GM19351 (cell line): ENCODE results near the gene SAMD15.
A peak's percentile ranks its signal among the peaks of the same experiment; 100 is the strongest.
"Not testable (repeated sequence)": the region's sequence is repeated elsewhere in the genome, so short reads cannot be mapped to it uniquely, and the experiment has no call there.

ENCODE experiments used
- ATAC-seq: cut with Tn5 transposase; IDR thresholded peaks from one replicate; pipeline ENCODE4 v1.9.1; 2021; ENCODE audit warnings: mild to moderate bottlenecking, moderate library complexity; ENCODE audit not compliant: unreplicated experiment

The SAMD15 gene

DNA sequence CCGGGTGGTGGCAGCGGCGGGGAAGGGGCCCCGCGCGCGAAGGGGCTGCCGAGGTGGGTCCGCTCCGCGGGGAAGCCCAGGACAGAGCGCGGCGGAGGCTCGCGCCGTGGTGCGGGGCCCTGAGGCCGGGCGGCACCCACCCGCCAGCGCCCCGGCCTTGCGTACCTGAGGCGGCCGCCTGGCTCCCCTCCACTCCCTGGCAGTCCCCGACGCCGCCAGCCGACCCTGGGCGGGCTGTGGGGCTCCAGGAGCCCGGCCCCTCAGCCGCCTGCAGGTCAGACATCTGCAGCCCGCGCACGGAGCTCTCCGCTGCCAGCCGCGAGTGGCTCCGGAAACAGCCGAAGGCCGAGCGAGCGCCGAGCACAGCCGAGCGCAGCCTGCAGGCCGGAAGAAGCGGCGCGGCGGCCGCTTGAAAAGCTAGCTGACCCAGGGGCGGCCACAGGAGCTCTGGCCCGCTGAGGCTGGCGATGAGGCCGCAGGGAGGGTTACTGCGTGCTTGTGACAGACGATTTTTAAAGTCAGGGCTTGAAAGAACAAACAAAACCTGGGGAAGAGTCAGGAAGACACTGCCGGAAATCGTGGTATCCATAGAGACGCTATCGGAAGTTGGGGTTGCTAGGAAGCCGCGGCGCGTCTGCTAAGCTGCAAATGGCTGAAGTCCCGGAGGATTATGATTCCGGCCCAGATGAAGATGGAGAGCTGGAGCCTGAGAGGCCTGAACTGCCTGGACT, at the start of gene SAMD15, which contains the start of gene TMED8:
SAMD15 (plus strand) TSS at position 609 of the 731 bp plus-strand sequence; CDS start at position 649, 40 bp downstream.
TMED8 (minus strand) TSS at position 324 of the 731 bp plus-strand sequence; CDS start at position 283, 41 bp downstream.
- ATAC-seq = peak; percentile 84

DNA sequence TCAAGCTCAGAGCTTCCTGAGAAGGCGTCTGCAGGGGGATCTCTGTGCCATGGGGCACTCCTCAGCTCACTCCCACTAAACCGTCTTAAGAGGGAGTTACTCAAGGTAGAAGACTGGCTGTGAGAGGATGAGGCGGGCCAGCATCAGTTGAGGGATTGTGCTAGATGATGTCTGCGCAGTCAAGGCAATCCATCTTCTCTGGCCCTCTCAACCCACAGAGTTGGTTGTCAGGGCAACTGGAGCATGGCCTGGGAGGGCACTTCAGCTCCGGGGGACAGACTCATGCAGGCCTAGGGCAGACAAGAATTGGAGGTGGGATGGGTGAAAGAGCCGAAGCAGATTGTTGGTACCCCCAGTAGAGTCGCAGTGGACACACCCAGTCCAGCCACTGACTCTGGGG, 47.3 kb upstream of the SAMD15 start:
- no peak for ATAC-seq

DNA sequence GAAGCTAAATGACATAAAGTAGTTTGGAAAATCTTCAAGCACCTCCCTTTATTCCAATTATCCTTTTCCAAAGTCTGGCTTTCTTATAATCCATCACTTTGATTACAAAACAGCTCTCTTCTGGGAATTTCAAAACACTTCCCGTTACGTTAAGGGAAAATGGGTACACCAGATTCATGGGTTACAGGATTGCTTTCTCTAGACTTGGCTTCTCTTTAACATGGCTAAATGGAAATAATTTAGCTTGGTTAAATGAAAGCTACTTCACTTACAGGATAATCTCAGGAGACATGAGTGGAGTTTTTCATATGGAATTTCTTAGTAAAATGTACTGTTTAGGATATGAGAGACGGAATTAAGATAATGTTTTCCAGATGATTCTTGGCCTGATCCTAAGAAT, 41.6 kb upstream of the SAMD15 start:
- ATAC-seq = no peak

- not testable (repeated sequence) for ATAC-seq
These were observed 39.9 kb upstream of the SAMD15 start for GRCh38 chr14:77337255-77337654.

GRCh38 chr14:77337880-77338279, 39.3 kb upstream of the SAMD15 start:
- no peak for ATAC-seq

- no peak for ATAC-seq
These were observed 38.9 kb upstream of the SAMD15 start for GRCh38 chr14:77338302-77338701.

GRCh38 chr14:77339407-77339806, 37.8 kb upstream of the SAMD15 start:
- no peak for ATAC-seq

DNA sequence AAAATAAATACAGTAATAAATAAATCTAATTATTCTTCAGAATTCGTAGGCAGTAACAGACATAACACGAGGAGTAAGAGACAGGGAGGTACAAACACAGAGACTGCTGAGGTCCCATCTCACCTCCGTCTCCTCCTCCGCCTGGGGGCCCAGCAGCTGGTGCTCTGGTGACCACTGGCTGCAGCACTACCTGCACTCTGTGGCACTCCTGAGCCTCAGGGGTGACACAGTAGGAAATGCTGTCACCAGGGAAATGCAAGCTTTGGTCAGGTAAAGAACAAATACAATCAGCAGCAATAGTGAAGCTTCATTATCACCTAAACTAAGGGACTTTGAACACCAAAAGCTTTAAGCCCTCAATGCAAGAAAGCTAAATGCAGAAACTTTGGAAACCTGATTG, 36.8 kb upstream of the SAMD15 start:
- ATAC-seq = no peak

DNA sequence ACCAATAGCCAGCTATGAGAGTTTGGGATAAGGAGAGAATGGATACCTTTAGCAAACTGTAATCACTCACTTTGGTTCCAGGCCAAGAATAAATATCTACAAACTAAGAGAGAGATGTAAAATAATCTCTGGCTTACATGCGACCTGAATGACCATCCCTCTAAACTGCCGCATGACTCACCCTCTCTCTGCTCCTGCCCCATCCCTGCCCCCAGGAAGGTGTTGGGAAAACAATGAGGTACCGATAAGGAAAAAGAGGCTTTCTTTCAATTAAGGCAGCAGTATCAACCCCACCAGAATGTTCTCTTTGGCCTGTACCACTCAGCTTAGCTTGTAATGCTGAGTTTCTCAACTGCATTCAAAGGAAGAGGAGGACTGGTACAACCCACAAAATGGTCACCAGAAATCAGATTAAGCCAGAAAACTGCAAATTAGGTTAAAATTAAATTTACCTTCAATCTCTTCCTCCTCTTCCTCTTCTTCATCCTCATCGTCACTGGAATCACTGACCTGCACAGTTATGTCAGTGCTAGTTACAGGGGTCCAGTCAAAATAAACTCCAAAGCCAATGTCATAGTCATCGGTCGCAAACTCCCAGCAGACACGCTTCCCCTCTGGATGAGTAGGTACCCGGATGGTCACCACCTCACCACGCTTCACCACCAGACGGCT, 34.3 kb upstream of the SAMD15 start:
- no peak for ATAC-seq

- no peak for ATAC-seq
These were observed 33.5 kb upstream of the SAMD15 start for GRCh38 chr14:77343662-77344061.

GRCh38 chr14:77344377-77344996, 32.7 kb upstream of the SAMD15 start:
- no peak for ATAC-seq

DNA sequence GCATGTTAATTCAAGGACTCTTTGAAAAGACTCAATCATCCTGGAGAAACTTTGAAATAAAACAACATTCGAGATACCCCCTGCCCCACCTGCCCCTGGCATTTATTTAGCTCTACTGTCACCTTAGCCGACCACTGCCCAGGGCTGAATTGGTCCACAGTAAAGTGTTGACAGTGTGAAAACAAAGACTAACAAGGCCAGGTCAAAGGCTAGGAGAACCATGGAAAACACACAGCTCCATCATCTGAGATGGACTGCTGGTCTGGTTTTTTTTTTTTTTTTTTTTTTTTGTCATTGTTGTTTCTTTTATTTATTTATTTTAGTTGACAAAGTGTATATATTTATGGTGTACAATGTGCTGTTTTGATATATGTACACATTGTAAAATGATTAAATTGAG, 30.7 kb upstream of the SAMD15 start:
- ATAC-seq = no peak

DNA sequence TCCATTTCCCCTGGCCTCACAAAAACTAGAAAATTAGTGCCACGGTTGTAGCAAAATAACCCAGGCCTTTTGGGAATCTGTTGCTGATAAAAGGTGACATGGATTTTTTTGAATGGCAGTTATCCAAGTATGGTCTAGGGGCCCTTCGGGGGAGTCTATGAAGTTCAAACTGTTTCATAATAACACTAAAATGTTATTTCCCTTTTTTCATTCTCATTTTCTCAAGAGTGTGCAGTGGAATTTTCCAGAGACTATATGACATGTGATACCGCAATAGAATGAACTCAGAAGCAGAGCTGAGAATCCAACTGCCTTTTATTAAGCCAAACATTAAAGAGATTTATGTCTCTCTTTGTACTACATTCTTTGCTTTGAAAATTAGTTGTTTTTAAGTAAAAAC, 29.4 kb upstream of the SAMD15 start:
- no peak for ATAC-seq

- no peak for ATAC-seq
These were observed 23.6 kb upstream of the SAMD15 start for GRCh38 chr14:77353469-77354141.

DNA sequence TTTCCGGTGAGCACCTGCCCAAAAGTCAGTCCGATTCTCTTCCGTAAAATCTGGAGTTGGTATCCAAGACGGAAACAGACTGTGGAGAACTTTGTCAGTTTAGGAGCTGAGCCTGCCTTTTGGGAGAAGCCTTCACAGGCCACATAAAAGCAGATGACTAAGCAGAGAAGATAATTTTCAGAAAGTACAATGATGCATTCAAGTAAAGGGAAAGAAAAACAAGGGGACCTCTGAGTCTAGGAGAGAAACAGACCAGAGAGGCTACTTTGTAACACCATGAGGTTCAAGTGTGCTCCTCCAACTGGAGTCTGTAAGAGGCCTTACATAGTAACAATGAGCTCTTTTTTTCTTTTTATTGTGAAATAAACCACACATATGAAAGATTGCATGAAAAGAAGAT, 21.4 kb upstream of the SAMD15 start:
- ATAC-seq = no peak

GRCh38 chr14:77356899-77357298, 20.3 kb upstream of the SAMD15 start:
- no peak for ATAC-seq

DNA sequence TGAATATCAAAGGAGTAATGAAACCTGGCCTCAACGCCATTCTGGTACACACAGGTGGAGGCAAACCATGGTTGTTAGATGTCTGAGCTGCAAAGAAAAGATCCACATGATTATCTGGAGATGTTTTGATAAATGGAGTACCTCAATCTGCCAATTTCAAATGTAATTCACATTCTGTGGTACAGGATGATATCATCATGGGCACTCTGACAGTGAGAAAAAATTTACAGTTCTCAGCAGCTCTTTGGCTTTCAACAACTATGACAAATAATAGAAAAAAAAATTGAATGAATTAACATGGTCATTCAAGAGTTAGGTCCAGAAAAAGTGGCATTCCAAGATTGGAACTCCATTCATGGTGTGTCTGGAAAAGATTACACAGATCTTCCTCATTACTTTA, 17.6 kb upstream of the SAMD15 start:
- ATAC-seq = no peak

DNA sequence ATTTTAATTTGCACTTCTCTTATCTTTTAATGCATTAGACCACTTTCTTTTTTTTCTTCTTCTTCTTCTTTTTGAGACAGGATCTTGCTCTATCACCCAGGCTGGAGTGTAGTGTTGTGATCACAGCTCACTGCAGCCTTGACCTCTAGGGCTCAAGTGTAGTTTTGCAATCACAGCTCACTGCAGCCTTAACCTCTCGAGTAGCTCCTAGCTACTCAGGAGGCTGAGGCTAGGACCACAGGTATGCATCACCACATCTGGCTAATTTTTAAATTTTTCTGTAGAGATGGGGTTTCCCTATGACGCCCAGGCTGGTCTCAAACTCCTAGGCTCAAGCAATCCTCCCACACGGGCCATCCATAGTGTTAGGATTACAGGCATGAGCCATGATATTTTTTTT, 13.0 kb upstream of the SAMD15 start:
- ATAC-seq = no peak

DNA sequence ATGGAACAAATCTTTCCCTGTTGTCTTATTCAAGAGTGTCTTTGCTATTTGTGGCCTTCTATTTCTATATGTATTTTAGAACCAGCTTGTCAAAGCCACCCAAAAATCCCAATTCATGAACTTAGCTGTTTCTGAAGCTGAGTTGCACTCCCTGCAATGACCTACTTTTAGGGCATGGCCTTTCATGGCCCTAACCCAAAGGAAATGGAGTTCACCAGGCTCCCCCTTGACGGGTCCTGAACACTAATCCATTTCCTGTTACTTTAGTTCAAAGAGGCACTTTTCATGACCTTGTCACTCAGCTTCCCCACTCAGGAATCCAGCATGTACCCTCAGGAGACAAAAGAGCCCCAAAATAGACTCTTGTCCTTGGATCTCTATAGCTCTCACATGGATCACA, 7.9 kb upstream of the SAMD15 start:
- ATAC-seq = no peak

- ATAC-seq = peak; percentile 32
These were observed 4.8 kb upstream of the SAMD15 start for GRCh38 chr14:77372304-77372841.
